Activated T-helper 17 cell treated with anti-CD3 and anti-CD28 coated beads, Interleukin-2, amount 50 U/mL, for 72 hours (primary cell): Measurements from ENCODE around the gene PPL. TPM values are rescaled to one million over a fixed set of nuclear protein-coding genes. Genes with fewer than 3 reads are reported as not detected.

Source experiments
- ATAC-seq: fragments of 150-1000 bp; cut with Tn5 transposase; replicated peaks from 2 replicates; pipeline ENCODE4 v1.10.0; 2021; ENCODE audit warnings: mild to moderate bottlenecking, moderate library complexity
- H3K27ac Mint-ChIP-seq: one replicate; pipeline ENCODE4 v1.8.0; 2022; ENCODE audit warnings: mixed read lengths
- H3K27me3 Mint-ChIP-seq: one replicate; pipeline ENCODE4 v1.8.0; 2022; ENCODE audit warnings: mixed read lengths
- H3K36me3 Mint-ChIP-seq: one replicate; pipeline ENCODE4 v1.8.0; 2022; ENCODE audit warnings: low read depth, mild to moderate bottlenecking, mixed read lengths
- H3K4me1 Mint-ChIP-seq: one replicate; pipeline ENCODE4 v1.8.0; 2022; ENCODE audit warnings: mixed read lengths
- H3K4me3 Mint-ChIP-seq: one replicate; pipeline ENCODE4 v1.8.0; 2022; ENCODE audit warnings: mild to moderate bottlenecking, mixed read lengths
- H3K9me3 Mint-ChIP-seq: one replicate; pipeline ENCODE4 v1.8.0; 2022; ENCODE audit warnings: mixed read lengths
- total RNA-seq, 2 donors: library from RNA; stranded (reverse); gene quantifications; one replicate each; pipeline ENCODE4 v1.2.3, GENCODE V29; 2022

PPL gene
- total RNA-seq, 2 donors from 2014 or later: not detected

- no peak for ATAC-seq
- Mint-ChIP-seq H3K9me3 (no peaks in the 10 kb centered on the region), H3K4me1 (no peaks in the 10 kb centered on the region), H3K27ac (no peak overlapping the region), H3K36me3 (no peaks in the 10 kb centered on the region), H3K27me3 (no peaks in the 10 kb centered on the region), H3K4me3 (no peak overlapping the region)
Measured at GRCh38 chr16:4914528-4915225, 22.3 kb downstream of the PPL start.

- H3K4me3 Mint-ChIP-seq: no peak overlapping the region
- no peak overlapping the region for H3K27ac Mint-ChIP-seq
- H3K36me3 Mint-ChIP-seq: no peaks in the 10 kb centered on the region
- ATAC-seq: no peak
- no peaks in the 10 kb centered on the region for H3K4me1 Mint-ChIP-seq
- H3K27me3 Mint-ChIP-seq: no peaks in the 10 kb centered on the region
- H3K9me3 Mint-ChIP-seq: no peaks in the 10 kb centered on the region
Measured at GRCh38 chr16:4913774-4914525, 23.0 kb downstream of the PPL start.

DNA sequence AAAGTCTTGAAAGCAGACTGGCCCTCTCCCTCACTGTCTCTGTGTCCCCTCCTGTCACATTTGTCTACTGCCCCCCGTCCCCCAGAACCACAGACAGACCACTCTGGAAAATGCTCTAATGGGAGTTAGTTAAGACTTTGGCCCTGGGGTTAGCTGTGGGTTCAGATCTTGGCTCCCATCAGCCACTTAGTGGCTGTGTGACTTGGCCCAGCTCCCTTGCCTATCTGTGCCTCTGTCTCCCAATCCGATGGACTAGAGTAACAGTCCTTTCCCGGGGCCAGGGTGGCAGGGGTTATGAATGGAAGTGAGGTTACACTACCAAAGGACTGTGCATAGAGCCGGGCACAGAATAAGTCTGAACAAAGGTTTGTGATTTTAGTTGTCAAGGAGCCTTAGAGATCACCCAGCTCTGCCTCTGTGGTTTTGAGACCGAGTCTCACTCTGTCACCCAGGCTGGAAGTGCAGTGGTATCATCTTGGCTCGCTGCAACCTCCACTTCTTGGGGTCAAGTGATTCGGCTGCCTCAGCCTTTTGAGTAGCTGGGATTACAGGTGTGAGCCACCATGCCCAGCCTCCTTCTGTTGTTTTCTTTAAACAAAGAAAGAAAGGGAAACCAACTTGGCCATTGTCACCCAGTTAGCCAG, 23.7 kb downstream of the PPL start:
- H3K9me3 Mint-ChIP-seq: no peaks in the 10 kb centered on the region
- no peak overlapping the region for H3K4me3 Mint-ChIP-seq
- no peaks in the 10 kb centered on the region for H3K4me1 Mint-ChIP-seq
- no peaks in the 10 kb centered on the region for H3K27me3 Mint-ChIP-seq
- H3K36me3 Mint-ChIP-seq: no peaks in the 10 kb centered on the region
- no peak for ATAC-seq
- no peak overlapping the region for H3K27ac Mint-ChIP-seq

DNA sequence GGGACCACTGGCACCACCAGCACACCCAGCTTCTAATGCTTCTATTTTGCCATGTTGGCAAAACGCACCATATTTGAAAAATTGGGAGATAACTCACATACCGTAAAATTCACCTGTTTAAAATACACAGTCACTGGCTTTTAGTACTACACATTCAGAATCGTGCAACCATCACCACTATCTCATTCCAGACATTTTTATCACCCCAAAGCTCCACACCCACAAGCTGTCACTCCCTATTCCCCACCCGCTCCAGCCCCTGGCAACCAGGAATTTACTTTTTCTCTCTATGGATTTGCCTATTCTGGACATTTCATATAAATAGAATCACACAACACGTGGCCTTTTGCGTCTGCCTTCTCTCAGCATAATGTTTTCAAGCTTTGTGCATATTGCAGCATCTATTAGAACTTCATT, 25.0 kb downstream of the PPL start:
- Mint-ChIP-seq H3K4me3 (no peak overlapping the region), H3K9me3 (no peaks in the 10 kb centered on the region), H3K4me1 (no peaks in the 10 kb centered on the region), H3K27me3 (no peaks in the 10 kb centered on the region), H3K27ac (no peak overlapping the region), H3K36me3 (no peaks in the 10 kb centered on the region)
- ATAC-seq: no peak

DNA sequence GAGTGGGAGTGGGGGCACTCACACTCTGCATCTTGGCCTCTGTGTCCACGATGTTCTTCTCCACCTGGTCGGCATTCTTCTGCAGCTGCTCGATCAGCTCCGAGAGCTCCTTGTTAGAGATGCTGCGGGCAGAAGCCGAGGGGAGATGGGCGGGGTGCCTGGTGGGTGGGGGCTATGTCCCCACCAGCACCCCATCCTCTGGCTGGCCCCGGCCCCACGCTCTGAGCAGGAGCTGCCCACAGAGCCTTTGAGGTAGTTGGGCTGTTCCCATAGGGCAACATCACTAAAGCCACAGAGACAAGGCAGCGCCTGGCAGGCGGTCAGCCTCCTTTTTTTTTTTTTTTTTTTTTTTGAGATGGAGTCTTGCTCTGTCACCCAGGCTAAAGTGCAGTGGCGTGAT, 26.1 kb downstream of the PPL start:
- no peak for ATAC-seq
- H3K27ac Mint-ChIP-seq: no peak overlapping the region
- H3K27me3 Mint-ChIP-seq: no peaks in the 10 kb centered on the region
- H3K4me1 Mint-ChIP-seq: no peaks in the 10 kb centered on the region
- no peaks in the 10 kb centered on the region for H3K9me3 Mint-ChIP-seq
- no peak overlapping the region for H3K4me3 Mint-ChIP-seq
- H3K36me3 Mint-ChIP-seq: no peaks in the 10 kb centered on the region

DNA sequence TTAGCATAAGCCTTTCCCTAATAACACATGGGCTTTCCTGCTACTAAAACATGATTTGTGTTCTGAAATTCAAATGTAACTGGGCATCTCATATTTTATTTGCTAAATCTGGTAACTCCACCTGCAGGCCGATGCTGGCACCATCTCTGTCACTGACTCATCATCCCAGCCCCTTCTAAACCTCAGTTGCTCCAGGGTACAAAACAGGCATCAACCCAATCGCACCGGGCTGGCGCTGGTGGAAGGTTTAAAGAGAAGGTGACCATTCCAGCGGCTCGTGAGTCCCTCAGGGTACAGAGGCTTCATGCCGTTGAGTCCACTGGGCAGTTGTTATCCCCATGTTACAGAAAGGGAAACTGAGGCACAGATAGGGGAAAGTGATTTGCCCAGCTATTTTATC, 27.1 kb downstream of the PPL start:
- Mint-ChIP-seq H3K36me3 (no peaks in the 10 kb centered on the region), H3K9me3 (no peaks in the 10 kb centered on the region), H3K4me3 (no peak overlapping the region), H3K27me3 (peaks cover 6% of the 10 kb centered on the region), H3K4me1 (peaks cover 4% of the 10 kb centered on the region), H3K27ac (no peak overlapping the region)
- no peak for ATAC-seq

- Mint-ChIP-seq H3K4me3 (no peak overlapping the region), H3K36me3 (no peaks in the 10 kb centered on the region), H3K4me1 (peaks cover 4% of the 10 kb centered on the region), H3K27me3 (peaks cover 13% of the 10 kb centered on the region), H3K27ac (no peak overlapping the region), H3K9me3 (no peaks in the 10 kb centered on the region)
- no peak for ATAC-seq
Measured at GRCh38 chr16:4908854-4909401, 28.0 kb downstream of the PPL start.

GRCh38 chr16:4904942-4905615, 31.9 kb downstream of the PPL start:
- ATAC-seq: no peak
- Mint-ChIP-seq H3K4me3 (no peak overlapping the region), H3K27me3 (peaks cover 15% of the 10 kb centered on the region), H3K4me1 (peaks cover 4% of the 10 kb centered on the region), H3K36me3 (no peaks in the 10 kb centered on the region), H3K9me3 (no peaks in the 10 kb centered on the region), H3K27ac (no peak overlapping the region)

GRCh38 chr16:4904108-4904941, 32.6 kb downstream of the PPL start:
- no peaks in the 10 kb centered on the region for H3K9me3 Mint-ChIP-seq
- no peaks in the 10 kb centered on the region for H3K36me3 Mint-ChIP-seq
- H3K27me3 Mint-ChIP-seq: peaks cover 15% of the 10 kb centered on the region
- no peak overlapping the region for H3K4me3 Mint-ChIP-seq
- ATAC-seq: no peak
- no peak overlapping the region for H3K27ac Mint-ChIP-seq
- peaks cover 4% of the 10 kb centered on the region for H3K4me1 Mint-ChIP-seq

DNA sequence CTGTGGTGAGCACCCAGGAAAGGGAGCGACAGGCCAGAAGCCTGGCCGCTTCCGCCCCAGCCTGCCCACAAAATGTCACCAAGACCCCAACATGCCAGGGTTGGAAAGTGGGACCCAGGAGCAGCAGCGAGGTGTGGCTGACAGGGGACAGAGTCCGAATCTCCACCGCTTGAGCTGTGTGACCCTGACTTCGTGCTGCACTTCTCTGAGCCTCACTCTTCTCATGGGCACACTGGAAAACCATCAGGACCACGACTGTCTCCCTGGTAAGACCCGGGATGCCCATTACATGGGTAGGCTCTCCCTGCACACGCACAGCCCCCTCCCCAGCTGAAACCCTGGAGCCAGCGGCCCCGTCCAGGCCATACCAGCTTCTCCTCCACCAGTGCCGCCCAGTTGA, 34.9 kb downstream of the PPL start:
- H3K27me3 Mint-ChIP-seq: peaks cover 15% of the 10 kb centered on the region
- no peak overlapping the region for H3K4me3 Mint-ChIP-seq
- H3K27ac Mint-ChIP-seq: no peak overlapping the region
- no peaks in the 10 kb centered on the region for H3K9me3 Mint-ChIP-seq
- ATAC-seq: no peak
- H3K4me1 Mint-ChIP-seq: peaks cover 4% of the 10 kb centered on the region
- H3K36me3 Mint-ChIP-seq: no peaks in the 10 kb centered on the region

DNA sequence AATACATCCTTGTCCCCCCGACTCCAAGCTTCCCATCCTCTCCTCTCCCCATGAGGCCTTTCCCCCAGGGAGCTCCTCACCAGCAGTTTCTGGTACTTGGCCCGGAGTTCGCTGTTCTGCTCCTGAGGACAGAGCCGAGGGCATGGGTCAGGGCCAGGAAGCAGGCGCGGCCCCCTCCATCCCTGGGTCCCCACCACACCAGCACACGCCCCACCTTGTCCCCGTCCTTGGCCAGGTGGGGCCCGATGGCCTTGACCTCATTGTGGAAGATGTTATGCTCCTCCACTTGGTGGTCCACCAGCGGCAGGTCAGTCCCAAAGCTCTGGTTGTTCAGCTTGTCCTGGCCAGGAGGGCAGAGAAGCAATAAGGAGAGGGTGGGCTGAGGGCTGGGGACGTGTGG, 36.2 kb downstream of the PPL start:
- Mint-ChIP-seq H3K4me3 (no peak overlapping the region), H3K9me3 (no peaks in the 10 kb centered on the region), H3K36me3 (no peaks in the 10 kb centered on the region), H3K27ac (no peak overlapping the region), H3K4me1 (peaks cover 4% of the 10 kb centered on the region), H3K27me3 (peaks cover 15% of the 10 kb centered on the region)
- no peak for ATAC-seq

- no peak for ATAC-seq
- H3K36me3 Mint-ChIP-seq: no peaks in the 10 kb centered on the region
- H3K27ac Mint-ChIP-seq: no peak overlapping the region
- no peaks in the 10 kb centered on the region for H3K9me3 Mint-ChIP-seq
- peaks cover 2% of the 10 kb centered on the region for H3K4me1 Mint-ChIP-seq
- no peak overlapping the region for H3K4me3 Mint-ChIP-seq
- H3K27me3 Mint-ChIP-seq: peaks cover 11% of the 10 kb centered on the region
Measured at GRCh38 chr16:4900036-4900435, 36.9 kb downstream of the PPL start.

GRCh38 chr16:4899474-4899846, 37.5 kb downstream of the PPL start:
- Mint-ChIP-seq H3K9me3 (no peaks in the 10 kb centered on the region), H3K4me1 (no peaks in the 10 kb centered on the region), H3K36me3 (no peaks in the 10 kb centered on the region), H3K27ac (no peak overlapping the region), H3K27me3 (peaks cover 8% of the 10 kb centered on the region), H3K4me3 (no peak overlapping the region)
- no peak for ATAC-seq
